ENCODE results near the gene PROSER3. TPM values are rescaled to one million over a fixed set of nuclear protein-coding genes. Genes with fewer than 3 reads are reported as not detected.
A peak's percentile ranks its signal among the peaks of the same experiment; 100 is the strongest.
"Not testable (repeated sequence)": the region's sequence is repeated elsewhere in the genome, so short reads cannot be mapped to it uniquely, and the experiment has no call there.

The PROSER3 gene
- polyA plus RNA-seq, 6 donors from 2014 or later: 3.2 to 13.9 (median 9.0) TPM; not detected in 1

- Mint-ChIP-seq H3K27ac (no peak overlapping the region), H3K4me1 (peaks cover 33 to 37% (median 37%) of the 10 kb centered on the region in 3 donors), H3K27me3 (peaks cover 9 to 30% (median 25%) of the 10 kb centered on the region in 3 donors), H3K9me3 (no peaks in the 10 kb centered on the region), H3K36me3 (peaks cover 0 to 25% of the 10 kb centered on the region in 2 donors), H3K4me3 (peak overlapping the region in 7 of 8 donors; percentile 47 to 89 (median 68))
- DNase-seq (peak; percentile 45), ATAC-seq (ENCODE audit: low read depth in 2 of 2) (no peak)
Measured at GRCh38 chr19:35755550-35756376, 2.2 kb upstream of the PROSER3 start.

GRCh38 chr19:35756377-35757230 lies 1.4 kb upstream of the PROSER3 start, which contains the start of gene HSPB6:
Gene HSPB6 (minus strand): TSS chr19:35757029. CDS start chr19:35757008, 21 bp downstream.
- peak within 1 kb of the TSS; percentile 89 to 100 (median 98) for H3K4me3 Mint-ChIP-seq
- H3K36me3 Mint-ChIP-seq: peaks cover 0 to 25% of the 10 kb centered on the region in 2 donors
- ATAC-seq (ENCODE audit: low read depth in 2 of 2) (no peak), DNase-seq (no peak)
- H3K27ac Mint-ChIP-seq: peak within 1 kb of the TSS; percentile 93 to 98 (median 97)
- H3K9me3 Mint-ChIP-seq: no peaks in the 10 kb centered on the region
- peaks cover 33 to 37% (median 37%) of the 10 kb centered on the region in 3 donors for H3K4me1 Mint-ChIP-seq
- peaks cover 9 to 30% (median 25%) of the 10 kb centered on the region in 3 donors for H3K27me3 Mint-ChIP-seq

- DNase-seq (no peak), ATAC-seq (ENCODE audit: low read depth in 2 of 2) (no peak)
- Mint-ChIP-seq H3K27me3 (peaks cover 9 to 30% (median 25%) of the 10 kb centered on the region in 3 donors), H3K9me3 (no peaks in the 10 kb centered on the region), H3K36me3 (peaks cover 0 to 25% of the 10 kb centered on the region in 2 donors), H3K4me3 (peak overlapping the region; percentile 89 to 100 (median 98)), H3K4me1 (peaks cover 37% of the 10 kb centered on the region in 3 donors), H3K27ac (peak overlapping the region in 4 of 6 donors; percentile 73 to 97 (median 95))
Measured at GRCh38 chr19:35757231-35757748, 686 bp upstream of the PROSER3 start.

- no peaks in the 10 kb centered on the region for H3K9me3 Mint-ChIP-seq
- DNase-seq (no peak), ATAC-seq (ENCODE audit: low read depth in 2 of 2) (no peak)
- H3K36me3 Mint-ChIP-seq: peaks cover 0 to 7% of the 10 kb centered on the region in 2 donors
- H3K27ac Mint-ChIP-seq: peak overlapping the region in 1 of 6 donors; percentile 65
- peaks cover 9 to 21% (median 16%) of the 10 kb centered on the region in 3 donors for H3K27me3 Mint-ChIP-seq
- peaks cover 28 to 37% (median 37%) of the 10 kb centered on the region in 3 donors for H3K4me1 Mint-ChIP-seq
- peak overlapping the region; percentile 13 to 95 (median 82) for H3K4me3 Mint-ChIP-seq
Measured at GRCh38 chr19:35759697-35760096, 1.7 kb downstream of the PROSER3 start.

GRCh38 chr19:35760711-35761349 lies 2.9 kb downstream of the PROSER3 start:
- Mint-ChIP-seq H3K4me3 (peak overlapping the region in 1 of 8 donors; percentile 95), H3K36me3 (no peaks in the 10 kb centered on the region), H3K9me3 (no peaks in the 10 kb centered on the region), H3K27me3 (peaks cover 4 to 14% (median 8%) of the 10 kb centered on the region in 3 donors), H3K27ac (no peak overlapping the region), H3K4me1 (peaks cover 21 to 35% (median 31%) of the 10 kb centered on the region in 3 donors)
- DNase-seq (no peak), ATAC-seq (ENCODE audit: low read depth in 2 of 2) (no peak)

GRCh38 chr19:35764432-35765315 lies 6.7 kb downstream of the PROSER3 start:
- H3K9me3 Mint-ChIP-seq: no peaks in the 10 kb centered on the region

GRCh38 chr19:35766571-35767104 lies 8.7 kb downstream of the PROSER3 start:
- H3K9me3 Mint-ChIP-seq: no peaks in the 10 kb centered on the region
- peak overlapping the region in 1 of 6 donors; percentile 63 for H3K27ac Mint-ChIP-seq
- H3K36me3 Mint-ChIP-seq: no peaks in the 10 kb centered on the region
- ATAC-seq (ENCODE audit: low read depth in 2 of 2) (no peak), DNase-seq (no peak)
- H3K4me3 Mint-ChIP-seq: no peak overlapping the region
- H3K27me3 Mint-ChIP-seq: no peaks in the 10 kb centered on the region
- peaks cover 5 to 10% (median 6%) of the 10 kb centered on the region in 3 donors for H3K4me1 Mint-ChIP-seq

More at GRCh38 chr19:35764432-35765315, 6.7 kb downstream of the PROSER3 start:
- Mint-ChIP-seq H3K4me3 (no peak overlapping the region), H3K4me1 (peaks cover 6 to 11% (median 7%) of the 10 kb centered on the region in 3 donors), H3K36me3 (no peaks in the 10 kb centered on the region), H3K27me3 (no peaks in the 10 kb centered on the region), H3K27ac (no peak overlapping the region)
- ATAC-seq (ENCODE audit: low read depth in 2 of 2) (no peak), DNase-seq (no peak)

GRCh38 chr19:35767288-35768081 lies 9.5 kb downstream of the PROSER3 start:
- DNase-seq: no peak
- no peaks in the 10 kb centered on the region for H3K36me3 Mint-ChIP-seq

GRCh38 chr19:35768082-35768421 lies 10.1 kb downstream of the PROSER3 start:
- H3K4me1 Mint-ChIP-seq: peaks cover 3 to 10% (median 5%) of the 10 kb centered on the region in 3 donors
- H3K27ac Mint-ChIP-seq: peak overlapping the region in 1 of 6 donors; percentile 63
- no peak for ATAC-seq (ENCODE audit: low read depth in 2 of 2)
- H3K36me3 Mint-ChIP-seq: no peaks in the 10 kb centered on the region
- no peaks in the 10 kb centered on the region for H3K27me3 Mint-ChIP-seq
- peak overlapping the region in 1 of 8 donors; percentile 34 for H3K4me3 Mint-ChIP-seq
- H3K9me3 Mint-ChIP-seq: no peaks in the 10 kb centered on the region
- no peak for DNase-seq

More at GRCh38 chr19:35767288-35768081, 9.5 kb downstream of the PROSER3 start:
- H3K9me3 Mint-ChIP-seq: no peaks in the 10 kb centered on the region
- no peaks in the 10 kb centered on the region for H3K27me3 Mint-ChIP-seq
- peak overlapping the region in 1 of 8 donors; percentile 34 for H3K4me3 Mint-ChIP-seq
- H3K4me1 Mint-ChIP-seq: peaks cover 3 to 10% (median 5%) of the 10 kb centered on the region in 3 donors
- H3K27ac Mint-ChIP-seq: peak overlapping the region in 1 of 6 donors; percentile 63
- peak in 1 of 2 donors; percentile 79 for ATAC-seq (ENCODE audit: low read depth in 2 of 2)

GRCh38 chr19:35772362-35772761 lies 14.4 kb downstream of the PROSER3 start:
- not testable (repeated sequence) for ATAC-seq (ENCODE audit: low read depth in 2 of 2); H3K4me3 Mint-ChIP-seq; H3K27me3 Mint-ChIP-seq; DNase-seq; H3K36me3 Mint-ChIP-seq; H3K27ac Mint-ChIP-seq; H3K9me3 Mint-ChIP-seq
- H3K4me1 Mint-ChIP-seq: peaks cover 12 to 22% (median 20%) of the 10 kb centered on the region in 3 donors
